ENCODE data around the gene BDH1. TPM values are rescaled to one million over a fixed set of nuclear protein-coding genes. Genes with fewer than 3 reads are reported as not detected.

The BDH1 gene
- polyA plus RNA-seq, 10 donors, result 2.1 to 7.2 (median 3.5) TPM

- DNase-seq, result no peak
Measured at GRCh38 chr3:197462808-197463207, 93.0 kb downstream of the BDH1 start.

GRCh38 chr3:197460639-197461038 lies 95.1 kb downstream of the BDH1 start:
- no peak for DNase-seq

- DNase-seq, result no peak
Measured at GRCh38 chr3:197460002-197460401, 95.8 kb downstream of the BDH1 start.

Other genes with a start within 250 kb of the BDH1 start
- gene RUBCN, start 180.9 kb upstream of the BDH1 start, polyA plus RNA-seq (ENCODE audit: insufficient read length in 10 of 10), result 10 to 100 TPM in 2 of 10 donors, 1 to 10 TPM in 8; 6.6 to 13.8 (median 8.5) TPM
- gene FYTTD1, start 193.9 kb upstream of the BDH1 start, polyA plus RNA-seq (ENCODE audit: insufficient read length in 10 of 10), result 10 to 100 TPM; 60.1 to 85.7 (median 74.7) TPM
- 10 to 100 TPM; 18.0 to 49.0 (median 28.0) TPM for gene LRCH3, start 235.3 kb upstream of the BDH1 start, polyA plus RNA-seq (ENCODE audit: insufficient read length in 10 of 10)

Measured in muscle of back (tissue), 11 donors.